Activated naive CD4-positive, alpha-beta T cell treated with anti-CD3 and anti-CD28 coated beads, Interleukin-2, amount 50 U/mL, for 24 hours (primary cell): ENCODE results near the gene DUSP7.

Source experiments
- H3K27ac Mint-ChIP-seq: one replicate; pipeline ENCODE4 v1.8.0; 2021; ENCODE audit warnings: mild to moderate bottlenecking, mixed read lengths
- H3K27me3 Mint-ChIP-seq: one replicate; pipeline ENCODE4 v1.8.0; 2021; ENCODE audit warnings: mixed read lengths
- H3K36me3 Mint-ChIP-seq: one replicate; pipeline ENCODE4 v1.8.0; 2021; ENCODE audit warnings: mixed read lengths
- H3K4me1 Mint-ChIP-seq: one replicate; pipeline ENCODE4 v1.8.0; 2021; ENCODE audit warnings: mixed read lengths
- H3K4me3 Mint-ChIP-seq: one replicate; pipeline ENCODE4 v1.8.0; 2021; ENCODE audit warnings: mild to moderate bottlenecking, mixed read lengths
- H3K9me3 Mint-ChIP-seq: one replicate; pipeline ENCODE4 v1.8.0; 2021; ENCODE audit warnings: mixed read lengths

DUSP7 gene

GRCh38 chr3:52077925-52078324 is 21.6 kb upstream of the DUSP7 start:
- no peaks in the 10 kb centered on the region for H3K9me3 Mint-ChIP-seq
- H3K27me3 Mint-ChIP-seq: no peaks in the 10 kb centered on the region
- no peak overlapping the region for H3K4me3 Mint-ChIP-seq
- H3K4me1 Mint-ChIP-seq: no peaks in the 10 kb centered on the region
- no peak overlapping the region for H3K27ac Mint-ChIP-seq
- H3K36me3 Mint-ChIP-seq: no peaks in the 10 kb centered on the region

- H3K4me3 Mint-ChIP-seq: no peak overlapping the region
- no peak overlapping the region for H3K27ac Mint-ChIP-seq
- H3K4me1 Mint-ChIP-seq: no peaks in the 10 kb centered on the region
- H3K27me3 Mint-ChIP-seq: no peaks in the 10 kb centered on the region
- no peaks in the 10 kb centered on the region for H3K9me3 Mint-ChIP-seq
- H3K36me3 Mint-ChIP-seq: no peaks in the 10 kb centered on the region
Observed at GRCh38 chr3:52076896-52077780, 20.8 kb upstream of the DUSP7 start.

GRCh38 chr3:52073490-52073889 is 17.1 kb upstream of the DUSP7 start:
- H3K27ac Mint-ChIP-seq: no peak overlapping the region
- no peaks in the 10 kb centered on the region for H3K9me3 Mint-ChIP-seq
- H3K4me1 Mint-ChIP-seq: no peaks in the 10 kb centered on the region
- no peaks in the 10 kb centered on the region for H3K27me3 Mint-ChIP-seq
- no peak overlapping the region for H3K4me3 Mint-ChIP-seq
- no peaks in the 10 kb centered on the region for H3K36me3 Mint-ChIP-seq

- no peaks in the 10 kb centered on the region for H3K36me3 Mint-ChIP-seq
- H3K4me3 Mint-ChIP-seq: no peak overlapping the region
- no peaks in the 10 kb centered on the region for H3K27me3 Mint-ChIP-seq
- H3K9me3 Mint-ChIP-seq: no peaks in the 10 kb centered on the region
- H3K4me1 Mint-ChIP-seq: no peaks in the 10 kb centered on the region
- H3K27ac Mint-ChIP-seq: no peak overlapping the region
Observed at GRCh38 chr3:52072471-52072870, 16.1 kb upstream of the DUSP7 start.

GRCh38 chr3:52072020-52072419 is 15.6 kb upstream of the DUSP7 start:
- Mint-ChIP-seq H3K27ac (no peak overlapping the region), H3K9me3 (no peaks in the 10 kb centered on the region), H3K27me3 (no peaks in the 10 kb centered on the region), H3K36me3 (no peaks in the 10 kb centered on the region), H3K4me1 (no peaks in the 10 kb centered on the region), H3K4me3 (no peak overlapping the region)

- Mint-ChIP-seq H3K27me3 (no peaks in the 10 kb centered on the region), H3K36me3 (no peaks in the 10 kb centered on the region), H3K4me1 (no peaks in the 10 kb centered on the region), H3K4me3 (no peak overlapping the region), H3K9me3 (no peaks in the 10 kb centered on the region), H3K27ac (no peak overlapping the region)
Observed at GRCh38 chr3:52070724-52071621, 14.6 kb upstream of the DUSP7 start.

- H3K36me3 Mint-ChIP-seq: no peaks in the 10 kb centered on the region
- H3K4me3 Mint-ChIP-seq: no peak overlapping the region
- no peaks in the 10 kb centered on the region for H3K9me3 Mint-ChIP-seq
- no peaks in the 10 kb centered on the region for H3K4me1 Mint-ChIP-seq
- no peak overlapping the region for H3K27ac Mint-ChIP-seq
- H3K27me3 Mint-ChIP-seq: no peaks in the 10 kb centered on the region
Observed at GRCh38 chr3:52069855-52070254, 13.5 kb upstream of the DUSP7 start.

GRCh38 chr3:52069135-52069534 is 12.8 kb upstream of the DUSP7 start:
- Mint-ChIP-seq H3K36me3 (no peaks in the 10 kb centered on the region), H3K9me3 (no peaks in the 10 kb centered on the region), H3K27me3 (no peaks in the 10 kb centered on the region), H3K4me1 (no peaks in the 10 kb centered on the region), H3K27ac (no peak overlapping the region), H3K4me3 (no peak overlapping the region)

- H3K36me3 Mint-ChIP-seq: no peaks in the 10 kb centered on the region
- no peaks in the 10 kb centered on the region for H3K27me3 Mint-ChIP-seq
- no peaks in the 10 kb centered on the region for H3K4me1 Mint-ChIP-seq
- H3K27ac Mint-ChIP-seq: no peak overlapping the region
- no peak overlapping the region for H3K4me3 Mint-ChIP-seq
- no peaks in the 10 kb centered on the region for H3K9me3 Mint-ChIP-seq
Observed at GRCh38 chr3:52068730-52069129, 12.4 kb upstream of the DUSP7 start.

- no peak overlapping the region for H3K27ac Mint-ChIP-seq
- H3K9me3 Mint-ChIP-seq: no peaks in the 10 kb centered on the region
- no peaks in the 10 kb centered on the region for H3K36me3 Mint-ChIP-seq
- H3K27me3 Mint-ChIP-seq: no peaks in the 10 kb centered on the region
- H3K4me3 Mint-ChIP-seq: no peak overlapping the region
- no peaks in the 10 kb centered on the region for H3K4me1 Mint-ChIP-seq
Observed at GRCh38 chr3:52068055-52068571, 11.7 kb upstream of the DUSP7 start.

- no peak overlapping the region for H3K27ac Mint-ChIP-seq
- H3K27me3 Mint-ChIP-seq: no peaks in the 10 kb centered on the region
- no peak overlapping the region for H3K4me3 Mint-ChIP-seq
- H3K36me3 Mint-ChIP-seq: no peaks in the 10 kb centered on the region
- H3K4me1 Mint-ChIP-seq: no peaks in the 10 kb centered on the region
- no peaks in the 10 kb centered on the region for H3K9me3 Mint-ChIP-seq
Observed at GRCh38 chr3:52067526-52067925, 11.2 kb upstream of the DUSP7 start.

GRCh38 chr3:52067046-52067445 is 10.7 kb upstream of the DUSP7 start:
- H3K27ac Mint-ChIP-seq: no peak overlapping the region

GRCh38 chr3:52065264-52065756 is 8.9 kb upstream of the DUSP7 start:
- Mint-ChIP-seq H3K4me3 (no peak overlapping the region), H3K27me3 (no peaks in the 10 kb centered on the region), H3K27ac (no peak overlapping the region), H3K4me1 (no peaks in the 10 kb centered on the region), H3K9me3 (no peaks in the 10 kb centered on the region), H3K36me3 (no peaks in the 10 kb centered on the region)

More at GRCh38 chr3:52067046-52067445, 10.7 kb upstream of the DUSP7 start:
- no peaks in the 10 kb centered on the region for H3K36me3 Mint-ChIP-seq
- no peaks in the 10 kb centered on the region for H3K9me3 Mint-ChIP-seq
- no peak overlapping the region for H3K4me3 Mint-ChIP-seq
- H3K27me3 Mint-ChIP-seq: no peaks in the 10 kb centered on the region
- H3K4me1 Mint-ChIP-seq: no peaks in the 10 kb centered on the region

GRCh38 chr3:52064561-52064960 is 8.2 kb upstream of the DUSP7 start:
- Mint-ChIP-seq H3K4me3 (no peak overlapping the region), H3K9me3 (no peaks in the 10 kb centered on the region), H3K4me1 (no peaks in the 10 kb centered on the region), H3K27ac (no peak overlapping the region), H3K36me3 (no peaks in the 10 kb centered on the region), H3K27me3 (no peaks in the 10 kb centered on the region)

GRCh38 chr3:52063026-52063723 is 6.8 kb upstream of the DUSP7 start:
- H3K9me3 Mint-ChIP-seq: no peaks in the 10 kb centered on the region
- no peaks in the 10 kb centered on the region for H3K36me3 Mint-ChIP-seq
- H3K27me3 Mint-ChIP-seq: no peaks in the 10 kb centered on the region
- no peaks in the 10 kb centered on the region for H3K4me1 Mint-ChIP-seq
- no peak overlapping the region for H3K4me3 Mint-ChIP-seq
- peak overlapping the region; percentile 2 for H3K27ac Mint-ChIP-seq
